HEK293 (cell line): ENCODE measurements around the gene KIF26B.

Source experiments
- CTCF ChIA-PET: fragments of 350-600 bp; formaldehyde crosslinking; extraction: SDS; loops from one replicate; lab custom pipeline; 2021; ENCODE audit warnings: antibody characterized with exemption; lab: Yijun Ruan, JAX
- POLR2A ChIA-PET: fragments of 300-600 bp; formaldehyde crosslinking; extraction: SDS; loops from one replicate; lab custom pipeline; 2020; ENCODE audit warnings: antibody characterized with exemption, inconsistent platforms; lab: Yijun Ruan, JAX
- H3K27ac ChIP-seq: fragments of 200-500 bp; sonication (Bioruptor generic); 2 replicates; pipeline ENCODE4 v1.5.1; 2014; ENCODE audit warnings: low read depth, low read length, control low read depth, inconsistent platforms; ENCODE audit errors: extremely low read depth
- H3K36me3 ChIP-seq, 2 experiments: fragments of 200-500 bp in 1 of 2; sonication (Bioruptor generic) in 1 of 2; 1 replicate in 1 of 2; 2 replicates in 1 of 2; pipeline ENCODE4 v1.5.1; 2014 to 2017; ENCODE audit warnings: inconsistent platforms in 2 of 2, low read length in 2 of 2; ENCODE audit not compliant: control insufficient read depth in 2 of 2, insufficient read depth in 1 of 2
- H3K4me1 ChIP-seq: fragments of 200-500 bp; sonication (Bioruptor generic); 2 replicates; pipeline ENCODE4 v1.5.1; 2014; ENCODE audit warnings: mild to moderate bottlenecking, low read length, inconsistent platforms; ENCODE audit not compliant: control insufficient read depth, insufficient read depth
- H3K4me3 ChIP-seq: 2 replicates; pipeline ENCODE4 v1.5.1; 2011; ENCODE audit warnings: low read depth, mild to moderate bottlenecking, control low read depth, low read length, moderate library complexity
- H3K9me3 ChIP-seq: fragments of 200-500 bp; sonication (Bioruptor generic); 2 replicates; pipeline ENCODE4 v1.5.1; 2014; ENCODE audit warnings: low read depth, low read length, inconsistent platforms; ENCODE audit not compliant: control insufficient read depth, insufficient read depth
- HOXC10 ChIP-seq: sonication (generic); formaldehyde crosslinking; IDR thresholded peaks from 2 replicates; pipeline ENCODE4 v1.8.1; 2023; ENCODE audit warnings: mild to moderate bottlenecking, missing genetic modification reagents
- MZF1 ChIP-seq: fragments of 450-650 bp; formaldehyde crosslinking; IDR thresholded peaks from 2 replicates; pipeline ENCODE4 v1.5.1; 2017; ENCODE audit warnings: missing biosample characterization, missing genetic modification characterization, borderline replicate concordance
- YY1 ChIP-seq: fragments of 450-650 bp; formaldehyde crosslinking; IDR thresholded peaks from 2 replicates; pipeline ENCODE4 v1.5.1; 2018; ENCODE audit warnings: missing biosample characterization, missing genetic modification characterization
- YY2 ChIP-seq: fragments of 450-650 bp; formaldehyde crosslinking; IDR thresholded peaks from 2 replicates; pipeline ENCODE4 v1.5.1; 2016; ENCODE audit warnings: missing biosample characterization, missing genetic modification characterization
- ZBTB20 ChIP-seq: fragments of 450-650 bp; formaldehyde crosslinking; IDR thresholded peaks from 2 replicates; pipeline ENCODE4 v1.5.1; 2016; ENCODE audit warnings: missing biosample characterization, missing genetic modification characterization
- ZIC2 ChIP-seq: fragments of 450-650 bp; formaldehyde crosslinking; IDR thresholded peaks from 2 replicates; pipeline ENCODE4 v1.5.1; 2016; ENCODE audit warnings: missing biosample characterization, missing genetic modification characterization
- ZNF140 ChIP-seq: fragments of 450-650 bp; formaldehyde crosslinking; IDR thresholded peaks from 2 replicates; pipeline ENCODE4 v1.5.1; 2016; ENCODE audit warnings: missing biosample characterization, missing genetic modification characterization
- ZNF169 ChIP-seq: fragments of 450-650 bp; formaldehyde crosslinking; IDR thresholded peaks from 2 replicates; pipeline ENCODE4 v1.5.1; 2016; ENCODE audit warnings: missing biosample characterization, missing genetic modification characterization
- ZNF202 ChIP-seq: fragments of 450-650 bp; formaldehyde crosslinking; IDR thresholded peaks from 2 replicates; pipeline ENCODE4 v1.5.1; 2016; ENCODE audit warnings: missing biosample characterization, missing genetic modification characterization, borderline replicate concordance
- ZNF23 ChIP-seq: fragments of 450-650 bp; formaldehyde crosslinking; IDR thresholded peaks from 2 replicates; pipeline ENCODE4 v1.5.1; 2016; ENCODE audit warnings: missing biosample characterization, missing genetic modification characterization, borderline replicate concordance
- ZNF311 ChIP-seq: fragments of 450-650 bp; formaldehyde crosslinking; IDR thresholded peaks from 2 replicates; pipeline ENCODE4 v1.5.1; 2017; ENCODE audit warnings: missing biosample characterization, missing genetic modification characterization, borderline replicate concordance
- ZNF426 ChIP-seq: fragments of 450-650 bp; formaldehyde crosslinking; IDR thresholded peaks from 2 replicates; pipeline ENCODE4 v1.5.1; 2017; ENCODE audit warnings: missing biosample characterization, missing genetic modification characterization, mild to moderate bottlenecking, inconsistent platforms, moderate library complexity
- ZNF433 ChIP-seq: fragments of 450-650 bp; formaldehyde crosslinking; IDR thresholded peaks from 2 replicates; pipeline ENCODE4 v1.5.1; 2016; ENCODE audit warnings: missing biosample characterization, missing genetic modification characterization, low read depth
- ZNF654 ChIP-seq: fragments of 450-650 bp; formaldehyde crosslinking; IDR thresholded peaks from 2 replicates; pipeline ENCODE4 v1.5.1; 2016; ENCODE audit warnings: low read depth, missing biosample characterization, missing genetic modification characterization
- ZNF701 ChIP-seq: fragments of 450-650 bp; formaldehyde crosslinking; IDR thresholded peaks from 2 replicates; pipeline ENCODE4 v1.5.1; 2016; ENCODE audit warnings: missing biosample characterization, missing genetic modification characterization
- ZNF747 ChIP-seq: fragments of 450-650 bp; formaldehyde crosslinking; IDR thresholded peaks from 2 replicates; pipeline ENCODE4 v1.5.1; 2016; ENCODE audit warnings: missing biosample characterization, missing genetic modification characterization
- ZSCAN23 ChIP-seq: fragments of 450-650 bp; formaldehyde crosslinking; IDR thresholded peaks from 2 replicates; pipeline ENCODE4 v1.5.1; 2016; ENCODE audit warnings: missing biosample characterization, missing genetic modification characterization
- TF ChIP-seq, protein P1 (sequence below): fragments of 450-650 bp; formaldehyde crosslinking; IDR thresholded peaks from 2 replicates; pipeline ENCODE4 v1.5.1; 2016; ENCODE audit warnings: missing biosample characterization, missing genetic modification characterization, borderline replicate concordance
- TF ChIP-seq, protein P2 (sequence below): fragments of 450-650 bp; formaldehyde crosslinking; IDR thresholded peaks from 2 replicates; pipeline ENCODE4 v1.5.1; 2017; ENCODE audit warnings: missing biosample characterization, missing genetic modification characterization

The KIF26B gene

GRCh38 chr1:245411245-245412036 is 256.7 kb downstream of the KIF26B start:
- CTCF ChIA-PET = no interaction called here
- H3K27ac ChIP-seq = no peak overlapping the region
- H3K4me3 ChIP-seq = no peak overlapping the region
- H3K9me3 ChIP-seq = no peaks in the 10 kb centered on the region
- no peaks in the 10 kb centered on the region for H3K4me1 ChIP-seq
- POLR2A ChIA-PET = no interaction called here
- no peak for TF ChIP-seq ZNF140
- no peak for TF ChIP-seq ZNF202 (tag by site-specific recombination)
- TF ChIP-seq ZBTB20 (tag by site-specific recombination) = no peak
- TF ChIP-seq MZF1 (tag by site-specific recombination) = no peak
- TF ChIP-seq ZIC2 = no peak
- TF ChIP-seq ZNF169 (tag by site-specific recombination) = no peak
- TF ChIP-seq ZNF433 = no peak
- TF ChIP-seq HOXC10 = no peak
- no peak for TF ChIP-seq ZNF426 (tag by site-specific recombination)
- TF ChIP-seq, protein P1, sequence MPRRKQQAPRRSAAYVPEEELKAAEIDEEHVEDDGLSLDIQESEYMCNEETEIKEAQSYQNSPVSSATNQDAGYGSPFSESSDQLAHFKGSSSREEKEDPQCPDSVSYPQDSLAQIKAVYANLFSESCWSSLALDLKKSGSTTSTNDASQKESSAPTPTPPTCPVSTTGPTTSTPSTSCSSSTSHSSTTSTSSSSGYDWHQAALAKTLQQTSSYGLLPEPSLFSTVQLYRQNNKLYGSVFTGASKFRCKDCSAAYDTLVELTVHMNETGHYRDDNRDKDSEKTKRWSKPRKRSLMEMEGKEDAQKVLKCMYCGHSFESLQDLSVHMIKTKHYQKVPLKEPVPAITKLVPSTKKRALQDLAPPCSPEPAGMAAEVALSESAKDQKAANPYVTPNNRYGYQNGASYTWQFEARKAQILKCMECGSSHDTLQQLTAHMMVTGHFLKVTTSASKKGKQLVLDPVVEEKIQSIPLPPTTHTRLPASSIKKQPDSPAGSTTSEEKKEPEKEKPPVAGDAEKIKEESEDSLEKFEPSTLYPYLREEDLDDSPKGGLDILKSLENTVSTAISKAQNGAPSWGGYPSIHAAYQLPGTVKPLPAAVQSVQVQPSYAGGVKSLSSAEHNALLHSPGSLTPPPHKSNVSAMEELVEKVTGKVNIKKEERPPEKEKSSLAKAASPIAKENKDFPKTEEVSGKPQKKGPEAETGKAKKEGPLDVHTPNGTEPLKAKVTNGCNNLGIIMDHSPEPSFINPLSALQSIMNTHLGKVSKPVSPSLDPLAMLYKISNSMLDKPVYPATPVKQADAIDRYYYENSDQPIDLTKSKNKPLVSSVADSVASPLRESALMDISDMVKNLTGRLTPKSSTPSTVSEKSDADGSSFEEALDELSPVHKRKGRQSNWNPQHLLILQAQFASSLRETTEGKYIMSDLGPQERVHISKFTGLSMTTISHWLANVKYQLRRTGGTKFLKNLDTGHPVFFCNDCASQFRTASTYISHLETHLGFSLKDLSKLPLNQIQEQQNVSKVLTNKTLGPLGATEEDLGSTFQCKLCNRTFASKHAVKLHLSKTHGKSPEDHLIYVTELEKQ = no peak
- no peak for TF ChIP-seq ZNF311 (tag by site-specific recombination)
- no peak for TF ChIP-seq ZNF747 (tag by site-specific recombination)
- no peak for TF ChIP-seq ZNF654 (tag by site-specific recombination)
- H3K36me3 ChIP-seq = no peaks in the 10 kb centered on the region

DNA sequence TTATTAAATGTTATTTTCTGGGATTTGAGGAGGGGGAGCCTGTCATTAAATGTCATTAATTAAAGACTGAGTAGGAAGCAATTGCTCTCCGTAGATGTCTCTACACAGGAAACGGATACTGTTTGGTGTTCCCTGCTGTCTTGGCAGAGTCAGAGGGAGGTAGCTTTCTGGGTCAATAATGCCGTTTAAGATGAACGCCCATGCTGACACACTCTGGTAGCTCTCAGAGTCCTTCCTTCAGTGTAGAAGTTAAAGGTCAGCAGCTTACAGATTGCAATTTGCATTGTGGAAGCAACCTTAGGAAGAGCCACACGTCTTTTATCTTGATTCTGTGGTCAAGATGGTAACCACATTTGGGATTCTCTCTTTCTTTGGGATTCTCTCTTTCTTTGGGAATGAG is 257.5 kb downstream of the KIF26B start:
- Histone ChIP-seq H3K36me3 (no peaks in the 10 kb centered on the region), H3K4me1 (no peaks in the 10 kb centered on the region), H3K4me3 (no peak overlapping the region), H3K27ac (no peak overlapping the region), H3K9me3 (no peaks in the 10 kb centered on the region)
- CTCF ChIA-PET = interaction anchor here (0.5 kb wide), 1 partner anchor 11 kb away, joined by 3 read pairs; no protein-coding TSS in a partner anchor
- POLR2A ChIA-PET = no interaction called here
- TF ChIP-seq YY2 (tag by site-specific recombination) (no peak), ZNF433 (no peak), YY1 (no peak), ZNF23 (tag by site-specific recombination) (no peak), ZNF701 (tag by site-specific recombination) (no peak), ZSCAN23 (tag by site-specific recombination) (no peak)
- TF ChIP-seq, protein P2, sequence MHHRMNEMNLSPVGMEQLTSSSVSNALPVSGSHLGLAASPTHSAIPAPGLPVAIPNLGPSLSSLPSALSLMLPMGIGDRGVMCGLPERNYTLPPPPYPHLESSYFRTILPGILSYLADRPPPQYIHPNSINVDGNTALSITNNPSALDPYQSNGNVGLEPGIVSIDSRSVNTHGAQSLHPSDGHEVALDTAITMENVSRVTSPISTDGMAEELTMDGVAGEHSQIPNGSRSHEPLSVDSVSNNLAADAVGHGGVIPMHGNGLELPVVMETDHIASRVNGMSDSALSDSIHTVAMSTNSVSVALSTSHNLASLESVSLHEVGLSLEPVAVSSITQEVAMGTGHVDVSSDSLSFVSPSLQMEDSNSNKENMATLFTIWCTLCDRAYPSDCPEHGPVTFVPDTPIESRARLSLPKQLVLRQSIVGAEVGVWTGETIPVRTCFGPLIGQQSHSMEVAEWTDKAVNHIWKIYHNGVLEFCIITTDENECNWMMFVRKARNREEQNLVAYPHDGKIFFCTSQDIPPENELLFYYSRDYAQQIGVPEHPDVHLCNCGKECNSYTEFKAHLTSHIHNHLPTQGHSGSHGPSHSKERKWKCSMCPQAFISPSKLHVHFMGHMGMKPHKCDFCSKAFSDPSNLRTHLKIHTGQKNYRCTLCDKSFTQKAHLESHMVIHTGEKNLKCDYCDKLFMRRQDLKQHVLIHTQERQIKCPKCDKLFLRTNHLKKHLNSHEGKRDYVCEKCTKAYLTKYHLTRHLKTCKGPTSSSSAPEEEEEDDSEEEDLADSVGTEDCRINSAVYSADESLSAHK (tag by site-specific recombination) = no peak
